Epidermal melanocyte (primary cell): Measurements from ENCODE around the gene ARIH1.
"Not testable (repeated sequence)": the region's sequence is repeated elsewhere in the genome, so short reads cannot be mapped to it uniquely, and the experiment has no call there.

Experiments
- DNase-seq: peaks from one replicate; pipeline ENCODE4 v3.0.0; 2011; ENCODE audit warnings: low spot score; ENCODE audit not compliant: insufficient read length

Gene ARIH1

DNA sequence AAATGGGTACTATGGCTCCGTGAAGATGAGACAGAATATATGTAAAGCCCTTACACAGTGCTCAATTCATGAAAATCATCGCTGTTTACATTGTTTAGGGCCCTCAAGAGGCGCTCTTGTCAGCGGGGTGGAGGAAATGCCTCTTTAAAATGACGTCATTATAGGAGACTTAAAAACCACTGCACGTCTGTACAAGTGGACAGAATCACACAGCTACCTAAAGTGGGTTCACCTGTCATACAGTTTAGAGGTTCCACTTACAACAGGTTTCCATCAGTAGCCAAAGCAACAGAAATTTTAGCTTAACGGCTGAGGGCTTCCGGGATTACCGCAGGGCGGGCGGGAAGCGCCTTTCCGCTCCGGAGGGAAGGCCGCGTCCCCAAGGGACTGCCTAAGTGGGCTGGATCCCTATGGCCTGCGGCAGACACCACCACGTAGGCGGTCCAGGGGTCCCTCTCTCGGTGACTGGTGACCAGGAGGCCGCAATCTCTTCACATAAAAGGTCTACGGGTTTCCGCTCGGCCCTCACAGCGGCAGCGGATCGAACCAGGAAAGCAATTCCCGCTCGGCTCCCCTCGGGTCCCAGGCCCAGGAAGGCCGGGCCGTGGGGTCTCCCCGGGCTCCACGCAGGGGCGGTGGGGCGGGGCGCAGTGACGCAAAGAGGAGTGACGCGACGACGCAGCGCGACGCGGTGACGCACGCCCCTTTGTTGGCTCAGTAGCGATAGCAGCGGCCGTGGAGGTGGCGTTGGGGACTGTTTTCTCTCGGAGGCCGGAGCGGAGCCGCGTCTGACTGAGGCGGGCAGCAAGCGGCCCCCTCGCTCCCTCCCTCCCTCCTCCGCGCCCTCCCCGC is at the start of gene ARIH1:
TSS of gene ARIH1 (plus strand) at position 717 of the 852 bp plus-strand sequence. CDS start 310 bp downstream, outside the sequence.
- peak; percentile 58 for DNase-seq

- DNase-seq, result no peak
These were observed 47.4 kb upstream of the ARIH1 start for GRCh38 chr15:72426753-72427152.

- no peak for DNase-seq
These were observed 36.3 kb upstream of the ARIH1 start for GRCh38 chr15:72437650-72438316.

DNA sequence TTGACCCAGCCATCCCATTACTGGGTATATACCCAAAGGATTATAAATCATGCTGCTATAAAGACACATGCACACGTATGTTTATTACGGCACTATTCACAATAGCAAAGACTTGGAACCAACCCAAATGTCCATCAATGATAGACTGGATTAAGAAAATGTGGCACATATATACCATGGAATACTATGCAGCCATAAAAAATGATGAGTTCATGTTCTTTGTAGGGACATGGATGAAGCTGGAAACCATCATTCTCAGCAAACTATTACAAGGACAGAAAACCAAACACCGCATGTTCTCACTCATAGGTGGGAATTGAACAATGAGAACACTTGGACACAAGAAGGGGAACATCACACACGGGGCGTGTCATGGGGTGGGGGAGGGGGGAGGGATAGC is 31.3 kb upstream of the ARIH1 start:
- DNase-seq, result not testable (repeated sequence)

DNA sequence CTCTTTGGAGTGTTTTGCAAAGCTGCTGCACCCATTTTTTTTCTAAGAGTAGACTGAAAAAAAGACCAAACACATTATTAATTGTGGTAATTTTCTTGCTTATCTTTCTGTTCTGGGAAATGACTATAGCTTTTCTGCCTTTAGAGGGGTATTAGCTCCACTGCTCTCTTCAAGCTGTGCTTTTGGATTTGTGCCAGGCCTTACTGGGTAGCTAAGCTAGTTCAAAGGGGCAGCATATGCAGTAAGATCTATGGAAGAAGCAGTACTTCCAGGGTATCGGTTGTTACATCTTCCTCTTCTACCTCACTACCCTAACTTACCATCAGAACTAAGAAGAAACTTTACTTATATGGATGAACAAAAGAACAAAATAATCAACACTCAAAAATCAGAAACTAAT is 28.7 kb upstream of the ARIH1 start:
- no peak for DNase-seq

- DNase-seq, result no peak
These were observed 23.3 kb upstream of the ARIH1 start for GRCh38 chr15:72450805-72451204.

DNA sequence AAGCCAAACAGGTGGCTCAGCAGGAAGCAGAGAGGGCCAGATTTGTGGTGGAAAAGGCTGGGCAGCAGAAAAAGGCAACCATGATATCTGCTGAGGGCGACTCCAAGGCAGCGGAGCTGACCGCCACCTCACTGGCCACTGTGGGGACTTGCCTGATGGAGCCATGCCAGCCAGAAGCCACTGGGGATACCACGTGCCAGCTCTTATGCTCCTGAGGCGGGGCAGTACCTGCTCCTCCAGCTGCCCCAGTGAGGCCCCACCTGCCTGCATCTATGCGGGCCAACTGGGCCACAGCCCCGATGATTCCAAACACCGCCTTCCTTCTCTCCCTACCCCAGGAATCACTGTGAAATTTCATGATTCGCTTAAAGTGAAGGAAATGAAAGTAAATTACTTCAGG is 22.9 kb upstream of the ARIH1 start:
- no peak for DNase-seq

DNA sequence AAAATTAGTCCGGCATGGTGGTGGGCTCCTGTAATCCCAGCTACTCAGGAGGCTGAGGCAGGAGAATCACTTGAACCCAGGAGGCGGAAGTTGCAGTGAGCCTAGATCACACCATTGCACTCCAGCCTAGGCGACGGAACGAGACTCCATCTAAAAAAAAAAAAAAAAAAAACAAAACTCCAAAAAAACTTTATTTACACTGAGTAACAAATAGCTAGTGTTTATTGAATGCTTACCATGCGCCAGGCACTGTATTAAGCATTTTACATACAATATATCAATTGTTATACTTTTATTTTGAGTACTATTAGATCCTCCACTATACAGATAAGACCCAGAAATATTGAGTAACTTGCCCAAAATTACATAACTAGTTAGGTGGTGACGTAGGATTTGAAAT is 17.4 kb upstream of the ARIH1 start:
- no peak for DNase-seq

- DNase-seq, result no peak
These were observed 13.7 kb upstream of the ARIH1 start for GRCh38 chr15:72460402-72460801.

DNA sequence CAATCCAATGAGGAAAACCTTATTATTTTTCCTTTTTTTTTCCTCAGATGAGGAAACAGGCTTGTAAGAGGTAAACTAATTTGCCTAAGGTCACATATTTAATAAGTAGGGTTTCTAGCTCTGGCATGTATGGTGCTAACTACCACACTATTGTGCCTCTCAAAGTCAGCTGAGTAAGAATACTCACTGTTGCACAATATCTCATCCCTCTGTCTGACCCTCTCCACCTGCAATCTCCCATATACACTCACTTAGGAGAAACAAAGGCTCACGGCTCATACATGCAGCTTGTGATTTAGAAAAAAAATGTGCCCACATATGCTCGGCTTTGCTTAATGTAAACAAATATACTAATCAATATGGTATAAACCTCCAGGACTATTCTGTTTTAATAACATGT is 10.4 kb upstream of the ARIH1 start:
- no peak for DNase-seq

DNA sequence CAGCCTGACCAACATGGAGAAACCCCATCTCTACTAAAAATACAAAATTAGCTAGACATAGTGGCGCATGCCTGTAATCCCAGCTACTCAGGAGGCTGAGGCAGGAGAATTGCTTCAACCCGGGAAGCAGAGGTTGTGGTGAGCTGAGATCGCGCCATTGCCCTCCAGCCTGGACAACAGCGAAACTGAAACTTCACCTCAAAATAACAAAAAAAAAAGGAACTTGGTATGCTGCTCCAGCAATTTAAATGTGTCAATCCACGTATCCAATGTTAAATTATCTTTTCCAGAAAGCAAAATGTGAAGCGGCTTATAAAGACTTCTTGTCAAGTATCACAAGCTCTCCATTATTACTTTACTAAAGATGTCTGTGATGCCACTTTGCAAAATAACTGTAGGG is 9.9 kb upstream of the ARIH1 start:
- DNase-seq, result no peak

DNA sequence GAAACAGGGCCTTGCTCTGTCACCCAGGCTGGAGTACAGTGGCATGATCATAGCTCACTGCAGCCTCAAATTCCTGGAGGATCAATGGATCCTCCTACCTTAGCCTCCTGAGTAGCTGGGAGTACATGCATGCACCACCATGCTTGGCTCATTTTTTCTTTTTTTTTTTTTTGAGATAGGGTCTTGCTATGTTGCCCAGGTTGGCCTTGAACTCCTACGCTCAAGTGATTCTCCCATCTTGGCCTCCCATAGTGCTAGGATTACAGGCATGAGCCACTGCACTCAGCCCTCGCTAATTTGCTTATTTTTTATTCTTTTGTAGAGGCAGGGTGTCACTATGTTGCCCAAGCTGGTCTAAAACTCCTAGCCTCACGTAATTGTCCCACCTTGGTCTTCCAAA is 6.0 kb upstream of the ARIH1 start:
- no peak for DNase-seq

DNA sequence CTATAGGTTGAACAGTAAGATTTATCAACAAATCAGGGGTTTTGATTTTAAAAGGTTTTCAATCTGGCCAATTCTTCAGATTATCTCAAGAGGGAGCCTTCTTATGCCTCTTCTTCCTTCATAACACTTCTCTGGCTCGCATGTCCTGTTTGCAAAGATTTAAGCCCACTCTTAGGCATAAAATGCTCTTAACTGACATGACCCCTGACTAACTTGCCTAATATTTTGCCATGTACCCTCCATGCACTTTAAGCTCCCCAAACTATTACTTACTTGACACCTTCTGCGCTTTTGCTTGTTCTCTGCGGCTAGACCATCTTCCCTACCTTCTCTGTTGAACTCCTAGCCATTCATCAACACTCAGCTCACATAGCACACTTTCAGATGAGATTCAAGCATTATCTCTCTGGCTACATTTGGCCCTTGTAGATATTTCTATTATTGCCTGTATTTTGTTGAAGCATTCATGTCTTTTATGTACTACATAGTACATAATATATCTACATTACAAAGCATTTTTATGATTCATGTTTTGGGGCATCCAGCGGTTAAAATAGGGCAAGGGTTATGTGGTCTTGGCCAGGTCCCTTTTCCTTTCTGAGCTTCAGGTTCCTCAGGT is 1.0 kb upstream of the ARIH1 start:
- no peak for DNase-seq

- DNase-seq, result no peak
These were observed 359 bp downstream of the ARIH1 start for GRCh38 chr15:72474466-72474911.

GRCh38 chr15:72474912-72475628 is 940 bp downstream of the ARIH1 start:
- peak; percentile 41 for DNase-seq

DNA sequence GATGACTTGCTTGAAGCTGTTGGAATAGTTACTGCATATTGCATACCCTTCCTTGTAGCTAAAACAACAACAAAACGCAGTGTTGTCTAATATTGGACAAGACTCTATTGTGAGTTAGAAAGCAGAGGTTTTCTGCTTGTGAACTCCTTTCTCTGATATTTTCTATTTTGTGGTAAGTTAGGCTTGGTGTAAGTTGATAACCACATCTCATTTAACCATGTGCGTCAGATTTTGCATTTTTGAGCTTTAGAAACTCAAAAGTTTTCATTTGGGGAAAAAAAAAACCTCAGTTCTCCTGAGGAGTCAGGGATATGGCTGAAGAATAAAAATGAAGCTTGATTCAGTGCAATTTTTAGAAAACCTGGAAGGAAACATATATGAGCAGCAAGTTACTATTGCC is 1.5 kb downstream of the ARIH1 start:
- no peak for DNase-seq

- not testable (repeated sequence) for DNase-seq
These were observed 2.2 kb downstream of the ARIH1 start for GRCh38 chr15:72476330-72476729.

- DNase-seq, result no peak
These were observed 7.0 kb downstream of the ARIH1 start for GRCh38 chr15:72481015-72481659.

- no peak for DNase-seq
These were observed 8.1 kb downstream of the ARIH1 start for GRCh38 chr15:72482275-72482674.

GRCh38 chr15:72483279-72483678 is 9.1 kb downstream of the ARIH1 start:
- DNase-seq, result no peak

DNA sequence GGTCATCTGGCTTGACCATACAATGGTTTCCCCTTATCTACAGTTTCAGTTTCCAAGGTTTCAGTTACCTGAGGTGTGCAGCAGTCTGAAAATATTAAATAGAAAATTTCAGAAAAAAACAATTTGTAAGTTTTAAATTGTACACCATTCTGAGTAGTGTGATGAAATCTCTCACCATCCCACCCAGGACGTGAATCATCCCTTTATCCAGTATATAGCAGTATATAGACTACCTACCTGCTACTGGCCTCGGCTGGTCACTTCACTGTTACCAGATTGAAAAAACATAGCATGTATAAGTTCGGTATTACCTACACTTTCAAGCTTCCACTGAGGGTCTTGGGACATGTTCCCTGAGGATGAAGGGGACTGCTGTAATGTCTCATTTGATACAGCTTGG is 12.0 kb downstream of the ARIH1 start:
- no peak for DNase-seq
